ENCODE measurements around the gene RFPL4AL1. TPM values are rescaled to one million over a fixed set of nuclear protein-coding genes. Genes with fewer than 3 reads are reported as not detected.

The RFPL4AL1 gene
- total RNA-seq, 4 donors from 2014 or later = not detected

GRCh38 chr19:55777528-55777927, 8.6 kb downstream of the RFPL4AL1 start:
- H3K27ac ChIP-seq = no peak overlapping the region
- in situ Hi-C loops (cut with MboI; ENCODE audit: low pct_ligation_motif_present in 1 of 4, low pct_unique_long_range_greater_than_20kb in 1 of 4, low sequenced_read_pairs in 3 of 4) = no loop called here
- no peaks in the 10 kb centered on the region for H3K9me3 ChIP-seq
- TF ChIP-seq, protein P1, sequence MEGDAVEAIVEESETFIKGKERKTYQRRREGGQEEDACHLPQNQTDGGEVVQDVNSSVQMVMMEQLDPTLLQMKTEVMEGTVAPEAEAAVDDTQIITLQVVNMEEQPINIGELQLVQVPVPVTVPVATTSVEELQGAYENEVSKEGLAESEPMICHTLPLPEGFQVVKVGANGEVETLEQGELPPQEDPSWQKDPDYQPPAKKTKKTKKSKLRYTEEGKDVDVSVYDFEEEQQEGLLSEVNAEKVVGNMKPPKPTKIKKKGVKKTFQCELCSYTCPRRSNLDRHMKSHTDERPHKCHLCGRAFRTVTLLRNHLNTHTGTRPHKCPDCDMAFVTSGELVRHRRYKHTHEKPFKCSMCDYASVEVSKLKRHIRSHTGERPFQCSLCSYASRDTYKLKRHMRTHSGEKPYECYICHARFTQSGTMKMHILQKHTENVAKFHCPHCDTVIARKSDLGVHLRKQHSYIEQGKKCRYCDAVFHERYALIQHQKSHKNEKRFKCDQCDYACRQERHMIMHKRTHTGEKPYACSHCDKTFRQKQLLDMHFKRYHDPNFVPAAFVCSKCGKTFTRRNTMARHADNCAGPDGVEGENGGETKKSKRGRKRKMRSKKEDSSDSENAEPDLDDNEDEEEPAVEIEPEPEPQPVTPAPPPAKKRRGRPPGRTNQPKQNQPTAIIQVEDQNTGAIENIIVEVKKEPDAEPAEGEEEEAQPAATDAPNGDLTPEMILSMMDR (IDR thresholded peaks at IDR 0.05) = peak in 1 of 5 experiments; percentile 11
- no peak for TF ChIP-seq POLR2AphosphoS5 (IDR thresholded peaks at IDR 0.05)
- H3K4me3 ChIP-seq = no peak overlapping the region
- intact Hi-C loops (cut with DNase I; ENCODE audit: low total_unique reads) = no loop called here
- 48% methylated on average over 7 of the region's 7 CpGs; no CpG with 5 or more reads in 1 of the 2 donors for WGBS, 2 donors (ENCODE audit: low coverage in 1 of 2)
- peaks cover 5% of the 10 kb centered on the region for H3K27me3 ChIP-seq
- H3K4me1 ChIP-seq = no peaks in the 10 kb centered on the region
- DNase-seq = peak; percentile 14
- no peaks in the 10 kb centered on the region for H3K36me3 ChIP-seq

GRCh38 chr19:55778331-55778730, 9.4 kb downstream of the RFPL4AL1 start:
- WGBS, 2 donors (ENCODE audit: low coverage in 1 of 2) = 76 to 88% methylated on average over 4 to 16 of the region's 16 CpGs

DNA sequence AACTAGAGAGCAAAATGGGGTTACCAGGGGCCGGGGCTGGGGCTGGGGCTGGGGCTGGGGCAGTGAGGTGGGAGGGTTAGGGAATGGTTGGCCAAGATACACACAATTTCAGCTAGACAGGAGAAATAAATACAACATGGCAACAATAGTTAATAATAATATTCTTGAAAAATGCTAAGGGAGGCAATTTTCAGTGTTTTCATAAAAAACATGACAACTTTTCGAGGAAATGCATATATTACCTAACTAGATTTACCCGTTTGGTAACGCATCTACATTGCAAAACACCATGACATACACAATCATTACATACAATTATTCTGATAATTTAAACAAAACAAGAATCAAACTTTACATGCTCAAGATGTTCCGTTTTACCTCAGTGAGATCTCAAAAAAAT, 12.2 kb downstream of the RFPL4AL1 start:
- Histone ChIP-seq H3K27ac (no peak overlapping the region), H3K9me3 (no peaks in the 10 kb centered on the region), H3K36me3 (no peaks in the 10 kb centered on the region), H3K4me3 (no peak overlapping the region), H3K4me1 (no peaks in the 10 kb centered on the region), H3K27me3 (no peaks in the 10 kb centered on the region)
- no peak for DNase-seq
- WGBS, 2 donors (ENCODE audit: low coverage in 1 of 2) = 75 to 77% methylated on average over 5 of the region's 5 CpGs
- TF ChIP-seq POLR2AphosphoS5 (IDR thresholded peaks at IDR 0.05) = no peak
- TF ChIP-seq POLR2A (IDR thresholded peaks at IDR 0.05) = no peak
- TF ChIP-seq, protein P1 (IDR thresholded peaks at IDR 0.05) = no peak
- no peak for TF ChIP-seq EP300 (IDR thresholded peaks at IDR 0.05; ENCODE audit: low read depth)
- in situ Hi-C loops (cut with MboI; ENCODE audit: low pct_ligation_motif_present in 1 of 4, low pct_unique_long_range_greater_than_20kb in 1 of 4, low sequenced_read_pairs in 3 of 4) (no loop called here), intact Hi-C loops (cut with DNase I; ENCODE audit: low total_unique reads) (no loop called here)

More at GRCh38 chr19:55778331-55778730, 9.4 kb downstream of the RFPL4AL1 start:
- no peaks in the 10 kb centered on the region for H3K36me3 ChIP-seq
- TF ChIP-seq POLR2A (IDR thresholded peaks at IDR 0.05) = no peak
- TF ChIP-seq EP300 (IDR thresholded peaks at IDR 0.05; ENCODE audit: low read depth) = no peak
- TF ChIP-seq POLR2AphosphoS5 (IDR thresholded peaks at IDR 0.05) = no peak
- TF ChIP-seq, protein P1 (IDR thresholded peaks at IDR 0.05) = no peak
- no peak overlapping the region for H3K4me3 ChIP-seq
- H3K4me1 ChIP-seq = no peaks in the 10 kb centered on the region
- no peak overlapping the region for H3K27ac ChIP-seq
- DNase-seq = no peak
- H3K27me3 ChIP-seq = peaks cover 5% of the 10 kb centered on the region
- in situ Hi-C loops (cut with MboI; ENCODE audit: low pct_ligation_motif_present in 1 of 4, low pct_unique_long_range_greater_than_20kb in 1 of 4, low sequenced_read_pairs in 3 of 4) = no loop called here
- H3K9me3 ChIP-seq = no peaks in the 10 kb centered on the region
- intact Hi-C loops (cut with DNase I; ENCODE audit: low total_unique reads) = no loop called here

DNA sequence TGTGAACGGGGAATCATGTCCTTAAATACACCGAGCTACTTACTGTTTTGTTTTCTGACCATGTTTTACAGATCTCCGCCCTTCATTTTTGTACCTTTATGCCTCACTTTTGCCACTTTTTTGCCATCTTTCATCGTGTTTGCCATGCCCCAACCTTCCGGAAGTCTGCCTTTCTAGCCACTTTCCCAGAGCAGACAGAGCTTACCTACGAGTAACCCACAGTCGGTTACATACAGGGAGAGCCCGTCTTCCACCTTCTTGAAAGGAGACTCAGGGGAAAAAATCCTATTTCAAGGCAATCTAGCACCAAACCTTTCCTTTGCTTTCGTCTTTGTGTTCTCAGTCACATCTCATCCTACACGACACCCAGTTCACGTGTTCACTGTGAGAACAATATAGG, 26.1 kb downstream of the RFPL4AL1 start:
- in situ Hi-C loops (cut with MboI; ENCODE audit: low pct_ligation_motif_present in 1 of 4, low pct_unique_long_range_greater_than_20kb in 1 of 4, low sequenced_read_pairs in 3 of 4) (no loop called here), intact Hi-C loops (cut with DNase I; ENCODE audit: low total_unique reads) (no loop called here)
- Histone ChIP-seq H3K4me3 (no peak overlapping the region), H3K27ac (no peak overlapping the region), H3K36me3 (no peaks in the 10 kb centered on the region), H3K4me1 (no peaks in the 10 kb centered on the region), H3K27me3 (no peaks in the 10 kb centered on the region), H3K9me3 (no peaks in the 10 kb centered on the region)
- no peak for DNase-seq
- WGBS, 2 donors (ENCODE audit: low coverage in 1 of 2) = 86 to 93% methylated on average over 10 to 11 of the region's 11 CpGs
- TF ChIP-seq POLR2A (IDR thresholded peaks at IDR 0.05) (no peak), POLR2AphosphoS5 (IDR thresholded peaks at IDR 0.05) (no peak), EP300 (IDR thresholded peaks at IDR 0.05; ENCODE audit: low read depth) (no peak)
- TF ChIP-seq, protein P1 (IDR thresholded peaks at IDR 0.05) = no peak
